Gastroesophageal sphincter (tissue), 4 donors: ENCODE measurements around the gene SCGB1D1. TPM values are rescaled to one million over a fixed set of nuclear protein-coding genes. Genes with fewer than 3 reads are reported as not detected.

Experiments
- ATAC-seq: fragments of 150-250 bp; one replicate; pipeline ENCODE4 v1.9.1; 2016; ENCODE audit warnings: mild to moderate bottlenecking, moderate library complexity
- H3K27ac ChIP-seq, 4 donors: fragments of 200-600 bp; sonication (generic) in 3 of 4; 1 replicate in 3 of 4; 2 replicates in 1 of 4; pipeline ENCODE4 v1.5.1; 2016 to 2019
- H3K27me3 ChIP-seq: fragments of 200-600 bp; sonication (generic); one replicate; pipeline ENCODE4 v1.5.1; 2019
- H3K36me3 ChIP-seq, 2 donors: fragments of 200-600 bp; sonication (generic); one replicate each; pipeline ENCODE4 v1.5.1; 2019; ENCODE audit warnings: control low read depth in 1 of 2
- H3K4me1 ChIP-seq, 3 donors: fragments of 200-600 bp; sonication (generic); 1 replicate in 2 of 3; 2 replicates in 1 of 3; pipeline ENCODE4 v1.5.1; 2016 to 2019; ENCODE audit warnings: control low read depth in 2 of 3
- H3K4me3 ChIP-seq, 2 donors: fragments of 200-600 bp; sonication (generic); one replicate each; pipeline ENCODE4 v1.5.1; 2019; ENCODE audit warnings: mild to moderate bottlenecking in 1 of 2, moderate library complexity in 1 of 2
- H3K9me3 ChIP-seq, 3 donors: fragments of 200-600 bp; sonication (generic); one replicate each; pipeline ENCODE4 v1.5.1; 2017 to 2019; ENCODE audit warnings: control low read depth in 2 of 3
- CTCF ChIP-seq, 4 experiments: fragments of 200-600 bp in 2 of 4; fragments of 450-650 bp in 2 of 4; sonication (generic) in 1 of 4; IDR thresholded peaks; one replicate each; pipeline ENCODE4 v1.5.1; 2017 to 2019; ENCODE audit warnings: antibody characterized with exemption in 4 of 4, mild to moderate bottlenecking in 2 of 4, moderate library complexity in 2 of 4
- EP300 ChIP-seq: sonication (generic); formaldehyde crosslinking; IDR thresholded peaks from one replicate; pipeline ENCODE4 v1.6.1; 2017; ENCODE audit warnings: antibody characterized with exemption, mild to moderate bottlenecking
- POLR2A ChIP-seq, 2 donors: fragments of 450-650 bp; IDR thresholded peaks; one replicate each; pipeline ENCODE4 v1.6.1; 2017; ENCODE audit warnings: antibody characterized with exemption in 2 of 2, mild to moderate bottlenecking in 2 of 2, moderate library complexity in 1 of 2
- POLR2AphosphoS5 ChIP-seq: sonication (generic); formaldehyde crosslinking; IDR thresholded peaks from one replicate; pipeline ENCODE4 v1.6.1; 2017; ENCODE audit warnings: antibody characterized with exemption
- WGBS, 2 donors: methylation state at CpG; one replicate each; pipeline ENCODE4 v1.1.5; 2018; ENCODE audit warnings: low coverage in 1 of 2; 5-methylcytosine and 5-hydroxymethylcytosine counted together
- total RNA-seq, 4 donors: library from RNA; depleted of rRNA; stranded (reverse); fragments of >200 nt; gene quantifications; one replicate each; pipeline ENCODE4 v1.1.0, GENCODE V29; 2016

The SCGB1D1 gene
- not detected for total RNA-seq

GRCh38 chr11:62190011-62190410 is at the start of gene SCGB1D1:
Gene SCGB1D1 (plus strand): TSS chr11:62190216. CDS start chr11:62190285, 69 bp downstream.
- no peaks in the 10 kb centered on the region for H3K36me3 ChIP-seq
- no peak within 1 kb of the TSS for H3K27ac ChIP-seq
- 47% methylated on average over 4 of the region's 9 CpGs; no CpG with 5 or more reads in 1 of the 2 donors for WGBS, 2 donors
- no peak for TF ChIP-seq CTCF (IDR thresholded peaks at IDR 0.05)
- TF ChIP-seq EP300, result no peak
- no peak for TF ChIP-seq POLR2A (IDR thresholded peaks at IDR 0.05)
- TF ChIP-seq POLR2AphosphoS5, result no peak
- peaks cover 63% of the 10 kb centered on the region for H3K27me3 ChIP-seq
- no peaks in the 10 kb centered on the region for H3K4me1 ChIP-seq
- H3K4me3 ChIP-seq, result no peak within 1 kb of the TSS
- ATAC-seq, result no peak
- H3K9me3 ChIP-seq, result no peaks in the 10 kb centered on the region

- 100% methylated on average over 5 of the region's 24 CpGs; no CpG with 5 or more reads in 1 of the 2 donors for WGBS, 2 donors
- Histone ChIP-seq H3K36me3 (peaks cover 0 to 84% of the 10 kb centered on the region in 2 donors), H3K9me3 (no peaks in the 10 kb centered on the region), H3K4me3 (no peak overlapping the region), H3K4me1 (no peaks in the 10 kb centered on the region), H3K27me3 (no peaks in the 10 kb centered on the region), H3K27ac (no peak overlapping the region)
- no peak for ATAC-seq
- no peak for TF ChIP-seq EP300
- no peak for TF ChIP-seq CTCF (IDR thresholded peaks at IDR 0.05)
Measured at GRCh38 chr11:62140304-62141110, 49.5 kb upstream of the SCGB1D1 start.

GRCh38 chr11:62141111-62142042 is 48.6 kb upstream of the SCGB1D1 start:
- Histone ChIP-seq H3K36me3 (peaks cover 0 to 91% of the 10 kb centered on the region in 2 donors), H3K27me3 (no peaks in the 10 kb centered on the region), H3K4me3 (no peak overlapping the region), H3K27ac (no peak overlapping the region), H3K4me1 (no peaks in the 10 kb centered on the region), H3K9me3 (no peaks in the 10 kb centered on the region)
- 90% methylated on average over 11 of the region's 22 CpGs; no CpG with 5 or more reads in 1 of the 2 donors for WGBS, 2 donors
- no peak for ATAC-seq
- TF ChIP-seq POLR2AphosphoS5 (no peak), CTCF (IDR thresholded peaks at IDR 0.05) (no peak), EP300 (no peak), POLR2A (IDR thresholded peaks at IDR 0.05) (no peak)

- Histone ChIP-seq H3K27ac (no peak overlapping the region), H3K4me3 (no peak overlapping the region), H3K4me1 (no peaks in the 10 kb centered on the region), H3K27me3 (no peaks in the 10 kb centered on the region), H3K9me3 (no peaks in the 10 kb centered on the region), H3K36me3 (peaks cover 0 to 97% of the 10 kb centered on the region in 2 donors)
- TF ChIP-seq EP300, result no peak
- no peak for TF ChIP-seq POLR2A (IDR thresholded peaks at IDR 0.05)
- no peak for TF ChIP-seq POLR2AphosphoS5
- no peak for TF ChIP-seq CTCF (IDR thresholded peaks at IDR 0.05)
- ATAC-seq, result no peak
- 83% methylated on average over 1 of the region's 4 CpGs; no CpG with 5 or more reads in 1 of the 2 donors for WGBS, 2 donors
Measured at GRCh38 chr11:62142043-62142375, 48.0 kb upstream of the SCGB1D1 start.
